K562 (cell line): Measurements from ENCODE around the gene THAP2. TPM values are rescaled to one million over a fixed set of nuclear protein-coding genes. Genes with fewer than 3 reads are reported as not detected.

Experiments used
- CBFA2T3 ChIP-seq: fragments of 450-650 bp; IDR thresholded peaks from 2 replicates; pipeline ENCODE4 v1.6.1; 2017
- CXXC5 ChIP-seq: fragments of 250-450 bp; sonication (Bioruptor Pico); IDR thresholded peaks from 2 replicates; pipeline ENCODE4 v1.8.0; 2022; ENCODE audit warnings: inconsistent platforms, mild to moderate bottlenecking, moderate library complexity
- EP300 ChIP-seq: IDR thresholded peaks from 2 replicates; pipeline ENCODE4 v1.6.1; 2012; ENCODE audit warnings: low read length, improper control_type of control experiment
- FOSL1 ChIP-seq: fragments of 200-800 bp; sonication (Bioruptor generic); conservative IDR thresholded peaks from 2 replicates; pipeline ENCODE4 v1.6.1; 2016; ENCODE audit warnings: missing genetic modification characterization, missing compliant biosample characterization
- GTF2E2 ChIP-seq: fragments of 200-800 bp; sonication (Bioruptor generic); IDR thresholded peaks from 2 replicates; pipeline ENCODE4 v1.6.1; 2016; ENCODE audit warnings: missing genetic modification characterization, missing compliant biosample characterization
- HDAC6 ChIP-seq: IDR thresholded peaks from 2 replicates; pipeline ENCODE4 v1.6.1; 2012; ENCODE audit warnings: low read depth, mild to moderate bottlenecking, control low read depth, inconsistent platforms, low read length, moderate library complexity
- HDAC8 ChIP-seq: fragments of 450-650 bp; IDR thresholded peaks from 2 replicates; pipeline ENCODE4 v1.6.1; 2016; ENCODE audit warnings: mild to moderate bottlenecking, missing genetic modification characterization, moderate library complexity, missing compliant biosample characterization
- KDM1A ChIP-seq, 2 experiments: fragments of 450-650 bp; IDR thresholded peaks; 2 replicates each; pipeline ENCODE4 v1.6.1; 2016; ENCODE audit warnings: mild to moderate bottlenecking in 2 of 2
- LEF1 ChIP-seq: fragments of 450-650 bp; IDR thresholded peaks from 2 replicates; pipeline ENCODE4 v1.6.1; 2016; ENCODE audit warnings: mild to moderate bottlenecking
- MAFK ChIP-seq: IDR thresholded peaks from 2 replicates; pipeline ENCODE4 v1.6.1; 2011; ENCODE audit warnings: low read length, improper control_type of control experiment
- PML ChIP-seq: IDR thresholded peaks from 2 replicates; pipeline ENCODE4 v1.6.1; 2012; ENCODE audit warnings: low read length, inconsistent platforms
- POLR2H ChIP-seq: IDR thresholded peaks from 2 replicates; pipeline ENCODE4 v1.6.1; 2016; ENCODE audit warnings: missing genetic modification characterization, low read depth, mild to moderate bottlenecking, control low read depth, missing compliant biosample characterization, moderate library complexity
- SAFB ChIP-seq: fragments of 200-400 bp; formaldehyde crosslinking; IDR thresholded peaks from 2 replicates; pipeline ENCODE4 v1.6.1; 2017; ENCODE audit warnings: low read depth, low read length, borderline replicate concordance
- SOX6 ChIP-seq: fragments of 450-650 bp; IDR thresholded peaks from 2 replicates; pipeline ENCODE4 v1.6.1; 2014; ENCODE audit warnings: mild to moderate bottlenecking
- XRCC4 ChIP-seq: IDR thresholded peaks from one replicate; pipeline ENCODE4 v1.6.1; 2011; ENCODE audit not compliant: insufficient read depth, insufficient read length; ENCODE audit errors: extremely low read depth
- YY1 ChIP-seq, 3 experiments: IDR thresholded peaks; 2 replicates each; pipeline ENCODE4 v1.6.1; 2011; ENCODE audit warnings: low read length in 2 of 3, mild to moderate bottlenecking in 2 of 3, moderate library complexity in 2 of 3, borderline replicate concordance in 1 of 3, control low read depth in 1 of 3, low read depth in 1 of 3; ENCODE audit not compliant: insufficient read depth in 3 of 3, insufficient replicate concordance in 2 of 3, control insufficient read depth in 1 of 3, insufficient read length in 1 of 3; ENCODE audit errors: extremely low read depth in 1 of 3
- ZNF3 ChIP-seq: fragments of 250-450 bp; sonication (Bioruptor Pico); IDR thresholded peaks from 2 replicates; pipeline ENCODE4 v1.5.0; 2021; ENCODE audit warnings: mild to moderate bottlenecking, moderate library complexity
- ZNF316 ChIP-seq: fragments of 450-650 bp; IDR thresholded peaks from 2 replicates; pipeline ENCODE4 v1.6.1; 2016
- polyA plus RNA-seq, 8 experiments: library from polyadenylated mRNA; depleted of rRNA in 4 of 8; stranded (reverse) in 5 of 8; unstranded in 3 of 8; fragments of >200 nt; fragmentation: Nextera tagmentation in 2 of 8; fragmentation: Illumina TruSeq in 1 of 8; extraction: Ambion mirVana in 2 of 8; extraction: Trizol in 1 of 8; gene quantifications; 2 replicates each; pipeline versions ENCODE4 v1.2.1 to v1.2.3, GENCODE V29; 2011 to 2014; ENCODE audit warnings: inconsistent platforms in 1 of 8, missing spikeins in 1 of 8
- total RNA-seq, 7 experiments: library from RNA; depleted of rRNA in 6 of 7; stranded (reverse); fragments of >200 nt in 6 of 7; fragmentation: Illumina TruSeq in 2 of 7; extraction: Trizol in 2 of 7; gene quantifications; 2 replicates each; pipeline versions ENCODE4 v1.2.1 to v1.2.3, GENCODE V29; 2011 to 2021; ENCODE audit warnings: low replicate concordance in 1 of 7
- TF ChIP-seq, protein P1 (sequence below), 2 experiments: fragments of 450-650 bp; IDR thresholded peaks; 2 replicates each; pipeline ENCODE4 v1.6.1; 2016
- TF ChIP-seq, protein P2 (sequence below): fragments of 450-650 bp; formaldehyde crosslinking; conservative IDR thresholded peaks from 2 replicates; pipeline ENCODE4 v1.4.0; 2022; ENCODE audit warnings: mild to moderate bottlenecking, missing genetic modification characterization
- TF ChIP-seq, protein P3 (sequence below), 2 experiments: IDR thresholded peaks; 2 replicates each; pipeline ENCODE4 v1.6.1; 2012; ENCODE audit warnings: improper control_type of control experiment in 2 of 2, low read depth in 2 of 2, low read length in 2 of 2, borderline replicate concordance in 1 of 2
- TF ChIP-seq, protein P4 (sequence below): fragments of 250-450 bp; sonication (Bioruptor Pico); IDR thresholded peaks from 2 replicates; pipeline ENCODE4 v1.8.0; 2021; ENCODE audit warnings: borderline replicate concordance, mild to moderate bottlenecking, moderate library complexity; ENCODE audit not compliant: poor library complexity, severe bottlenecking

THAP2 gene
- total and polyA plus RNA-seq, 9 of the 15 experiments (the other 6 are each of a cell fraction or from before 2014, with no cell fraction given), result 1.8 to 18.9 (median 7.3) TPM

DNA sequence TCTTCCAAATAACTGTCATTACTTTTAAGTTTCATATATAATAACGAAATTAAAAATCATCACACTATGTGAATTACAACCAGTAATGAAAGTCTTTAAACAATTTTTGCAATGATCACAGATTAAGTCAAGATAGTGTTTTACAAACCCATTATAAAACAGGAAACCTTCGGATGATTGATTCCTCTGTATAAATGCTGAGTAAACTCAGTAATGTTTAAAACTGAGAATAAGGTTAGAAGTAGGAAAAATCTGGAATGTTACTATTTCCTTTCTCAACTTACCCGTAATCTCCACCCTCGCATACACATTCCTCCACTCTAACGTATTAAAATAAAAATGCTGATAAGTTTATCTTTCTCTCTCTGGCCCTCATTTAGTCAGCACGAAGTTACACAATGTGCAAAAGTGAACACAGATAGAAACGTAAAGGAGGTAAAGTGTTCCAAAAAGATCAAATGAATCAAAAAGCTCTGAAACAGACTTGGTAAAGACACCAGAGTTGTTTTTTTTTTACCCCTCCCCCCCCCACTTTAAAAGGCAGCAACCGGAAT, 2.0 kb upstream of the THAP2 start (continued):
- TF ChIP-seq POLR2H (tag) (peak; percentile 22; the same call in 1 of the 2 replicates), EP300 (peak; percentile 29; the same call in 1 of the 2 replicates), MAFK (no peak), ZNF3 (CRISPR knock-in tag) (no peak), FOSL1 (tag) (peak; percentile 55), LEF1 (no peak), XRCC4 (no peak), SOX6 (peak; percentile 24; the same call in 1 of the 2 replicates), SAFB (no peak), HDAC8 (tag) (no peak), GTF2E2 (tag) (no peak), YY1 (IDR thresholded peaks at IDR 0.05; ENCODE audit: borderline replicate concordance in 1 of 3, control insufficient read depth in 1 of 3, extremely low read depth in 1 of 3, insufficient read depth in 3 of 3, insufficient read length in 1 of 3, insufficient replicate concordance in 2 of 3, low read depth in 1 of 3, low read length in 2 of 3) (no peak), PML (0 out of 2 replicates have a peak, but pooled peaks have one; percentile 44), ZNF316 (peak; percentile 77), CXXC5 (0 out of 2 replicates have a peak, but pooled peaks have one; percentile 7), CBFA2T3 (peak; percentile 83), KDM1A (IDR thresholded peaks at IDR 0.05) (peak; percentile 33 to 58; a peak in 1 of 4 replicates), HDAC6 (no peak)
- TF ChIP-seq, protein P1, sequence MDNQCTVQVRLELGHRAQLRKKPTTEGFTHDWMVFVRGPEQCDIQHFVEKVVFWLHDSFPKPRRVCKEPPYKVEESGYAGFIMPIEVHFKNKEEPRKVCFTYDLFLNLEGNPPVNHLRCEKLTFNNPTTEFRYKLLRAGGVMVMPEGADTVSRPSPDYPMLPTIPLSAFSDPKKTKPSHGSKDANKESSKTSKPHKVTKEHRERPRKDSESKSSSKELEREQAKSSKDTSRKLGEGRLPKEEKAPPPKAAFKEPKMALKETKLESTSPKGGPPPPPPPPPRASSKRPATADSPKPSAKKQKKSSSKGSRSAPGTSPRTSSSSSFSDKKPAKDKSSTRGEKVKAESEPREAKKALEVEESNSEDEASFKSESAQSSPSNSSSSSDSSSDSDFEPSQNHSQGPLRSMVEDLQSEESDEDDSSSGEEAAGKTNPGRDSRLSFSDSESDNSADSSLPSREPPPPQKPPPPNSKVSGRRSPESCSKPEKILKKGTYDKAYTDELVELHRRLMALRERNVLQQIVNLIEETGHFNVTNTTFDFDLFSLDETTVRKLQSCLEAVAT (IDR thresholded peaks at IDR 0.05), result peak; percentile 17 to 35; a peak in 1 of 4 replicates
- TF ChIP-seq, protein P2, sequence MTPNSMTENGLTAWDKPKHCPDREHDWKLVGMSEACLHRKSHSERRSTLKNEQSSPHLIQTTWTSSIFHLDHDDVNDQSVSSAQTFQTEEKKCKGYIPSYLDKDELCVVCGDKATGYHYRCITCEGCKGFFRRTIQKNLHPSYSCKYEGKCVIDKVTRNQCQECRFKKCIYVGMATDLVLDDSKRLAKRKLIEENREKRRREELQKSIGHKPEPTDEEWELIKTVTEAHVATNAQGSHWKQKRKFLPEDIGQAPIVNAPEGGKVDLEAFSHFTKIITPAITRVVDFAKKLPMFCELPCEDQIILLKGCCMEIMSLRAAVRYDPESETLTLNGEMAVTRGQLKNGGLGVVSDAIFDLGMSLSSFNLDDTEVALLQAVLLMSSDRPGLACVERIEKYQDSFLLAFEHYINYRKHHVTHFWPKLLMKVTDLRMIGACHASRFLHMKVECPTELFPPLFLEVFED (CRISPR knock-in tag), result no peak
- TF ChIP-seq, protein P3, sequence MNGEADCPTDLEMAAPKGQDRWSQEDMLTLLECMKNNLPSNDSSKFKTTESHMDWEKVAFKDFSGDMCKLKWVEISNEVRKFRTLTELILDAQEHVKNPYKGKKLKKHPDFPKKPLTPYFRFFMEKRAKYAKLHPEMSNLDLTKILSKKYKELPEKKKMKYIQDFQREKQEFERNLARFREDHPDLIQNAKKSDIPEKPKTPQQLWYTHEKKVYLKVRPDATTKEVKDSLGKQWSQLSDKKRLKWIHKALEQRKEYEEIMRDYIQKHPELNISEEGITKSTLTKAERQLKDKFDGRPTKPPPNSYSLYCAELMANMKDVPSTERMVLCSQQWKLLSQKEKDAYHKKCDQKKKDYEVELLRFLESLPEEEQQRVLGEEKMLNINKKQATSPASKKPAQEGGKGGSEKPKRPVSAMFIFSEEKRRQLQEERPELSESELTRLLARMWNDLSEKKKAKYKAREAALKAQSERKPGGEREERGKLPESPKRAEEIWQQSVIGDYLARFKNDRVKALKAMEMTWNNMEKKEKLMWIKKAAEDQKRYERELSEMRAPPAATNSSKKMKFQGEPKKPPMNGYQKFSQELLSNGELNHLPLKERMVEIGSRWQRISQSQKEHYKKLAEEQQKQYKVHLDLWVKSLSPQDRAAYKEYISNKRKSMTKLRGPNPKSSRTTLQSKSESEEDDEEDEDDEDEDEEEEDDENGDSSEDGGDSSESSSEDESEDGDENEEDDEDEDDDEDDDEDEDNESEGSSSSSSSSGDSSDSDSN (IDR thresholded peaks at IDR 0.05; ENCODE audit: borderline replicate concordance in 1 of 2, low read depth in 2 of 2, low read length in 2 of 2), result no peak
- TF ChIP-seq, protein P4, sequence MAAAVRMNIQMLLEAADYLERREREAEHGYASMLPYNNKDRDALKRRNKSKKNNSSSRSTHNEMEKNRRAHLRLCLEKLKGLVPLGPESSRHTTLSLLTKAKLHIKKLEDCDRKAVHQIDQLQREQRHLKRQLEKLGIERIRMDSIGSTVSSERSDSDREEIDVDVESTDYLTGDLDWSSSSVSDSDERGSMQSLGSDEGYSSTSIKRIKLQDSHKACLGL (CRISPR knock-in tag), result no peak
